B cell (primary cell): ENCODE data around the gene SLC6A12. TPM values are rescaled to one million over a fixed set of nuclear protein-coding genes. Genes with fewer than 3 reads are reported as not detected.

Experiments used
- ATAC-seq: fragments of 200-7000 bp; cut with Tn5 transposase; one replicate; pipeline ENCODE4 v1.10.0; 2021; ENCODE audit warnings: low read depth, mild to moderate bottlenecking, moderate number of reproducible peaks, moderate library complexity
- CTCF ChIA-PET: fragments of 350-600 bp; sonication (Branson Sonifier 250); formaldehyde crosslinking; loops from one replicate; lab custom pipeline; 2021; ENCODE audit warnings: antibody characterized with exemption, inconsistent platforms; lab: Charles Lee
- POLR2A ChIA-PET: fragments of 350-600 bp; sonication (Branson Sonifier 250); formaldehyde crosslinking; loops from one replicate; lab custom pipeline; 2021; ENCODE audit warnings: antibody characterized with exemption; lab: Charles Lee
- DNase-seq: peaks from one replicate; pipeline ENCODE4 v3.0.0; 2013
- H2AFZ ChIP-seq: 2 replicates; pipeline ENCODE4 v1.6.1; 2012; ENCODE audit warnings: mild to moderate bottlenecking, low read depth, low read length; ENCODE audit not compliant: insufficient read depth, poor library complexity, severe bottlenecking
- H3K27ac ChIP-seq, 2 donors: 1 replicate in 1 of 2; 2 replicates in 1 of 2; pipeline ENCODE4 v1.5.1; 2012 to 2013; ENCODE audit warnings: low read length in 2 of 2, mild to moderate bottlenecking in 2 of 2, moderate library complexity in 1 of 2
- H3K27me3 ChIP-seq, 4 experiments: fragments of 200-600 bp in 1 of 4; sonication (generic) in 1 of 4; replicated peaks in 1 of 4; 1 replicate in 2 of 4; 2 replicates in 2 of 4; pipeline versions ENCODE4 v1.6.1 to v1.7.0; 2013 to 2016; ENCODE audit warnings: low read length in 3 of 4, mild to moderate bottlenecking in 2 of 4, mixed read lengths in 1 of 4, moderate library complexity in 1 of 4; ENCODE audit not compliant: insufficient read depth in 4 of 4, control insufficient read depth in 3 of 4; ENCODE audit errors: control extremely low read depth in 1 of 4
- H3K36me3 ChIP-seq, 2 experiments: replicated peaks in 1 of 2; 1 replicate in 1 of 2; 2 replicates in 1 of 2; pipeline versions ENCODE4 v1.6.1 to v1.7.1; 2013; ENCODE audit warnings: low read length in 1 of 2; ENCODE audit not compliant: insufficient read depth in 2 of 2, control insufficient read depth in 1 of 2; ENCODE audit errors: control extremely low read depth in 1 of 2, extremely low read depth in 1 of 2
- H3K4me1 ChIP-seq, 2 donors: fragments of 200-600 bp in 1 of 2; sonication (generic) in 1 of 2; 1 replicate in 1 of 2; 2 replicates in 1 of 2; pipeline versions ENCODE4 v1.5.1 to v1.6.1; 2013 to 2017; ENCODE audit warnings: low read length in 2 of 2; ENCODE audit not compliant: control insufficient read depth in 2 of 2, insufficient read depth in 2 of 2
- H3K4me2 ChIP-seq: replicated peaks from 2 replicates; pipeline ENCODE3; 2012; ENCODE audit warnings: mild to moderate bottlenecking, low read depth, low read length; ENCODE audit not compliant: poor library complexity, severe bottlenecking
- H3K4me3 ChIP-seq, 5 experiments: fragments of 200-600 bp in 1 of 5; sonication (generic) in 1 of 5; 1 replicate in 3 of 5; 2 replicates in 2 of 5; pipeline versions ENCODE4 v1.5.1 to v1.7.0; 2011 to 2016; ENCODE audit warnings: low read length in 4 of 5, mild to moderate bottlenecking in 4 of 5, low read depth in 2 of 5, control low read depth in 1 of 5, moderate library complexity in 1 of 5; ENCODE audit not compliant: insufficient read depth in 1 of 5; ENCODE audit errors: control extremely low read depth in 1 of 5, extremely low read depth in 1 of 5
- H3K79me2 ChIP-seq: fragments of 200-600 bp; sonication (generic); one replicate; pipeline ENCODE4 v1.6.0; 2016; ENCODE audit warnings: low read length; ENCODE audit not compliant: control insufficient read depth, insufficient read depth
- H3K9ac ChIP-seq: fragments of 200-600 bp; sonication (generic); 2 replicates; pipeline ENCODE4 v1.6.1; 2017; ENCODE audit warnings: mild to moderate bottlenecking, low read length, moderate library complexity
- H3K9me3 ChIP-seq, 3 donors: one replicate each; pipeline versions ENCODE4 v1.6.1 to v1.7.1; 2013; ENCODE audit warnings: low read length in 2 of 3; ENCODE audit not compliant: control insufficient read depth in 2 of 3, insufficient read depth in 1 of 3; ENCODE audit errors: control extremely low read depth in 1 of 3
- H4K20me1 ChIP-seq: 2 replicates; pipeline ENCODE4 v1.6.0; 2012; ENCODE audit warnings: mild to moderate bottlenecking, low read length; ENCODE audit not compliant: insufficient read depth, control insufficient read depth, poor library complexity, severe bottlenecking
- H3K27ac Mint-ChIP-seq: one replicate; pipeline ENCODE4 v1.8.0; 2021; ENCODE audit warnings: mixed read lengths
- H3K27me3 Mint-ChIP-seq: one replicate; pipeline ENCODE4 v1.8.0; 2021; ENCODE audit warnings: mixed read lengths
- H3K4me1 Mint-ChIP-seq: one replicate; pipeline ENCODE4 v1.8.0; 2021; ENCODE audit warnings: mixed read lengths
- H3K4me3 Mint-ChIP-seq: one replicate; pipeline ENCODE4 v1.8.0; 2021; ENCODE audit warnings: mixed read lengths
- H3K9me3 Mint-ChIP-seq: one replicate; pipeline ENCODE4 v1.8.0; 2022; ENCODE audit warnings: mixed read lengths; ENCODE audit not compliant: insufficient read depth
- EZH2 ChIP-seq: IDR thresholded peaks from 2 replicates; pipeline ENCODE4 v1.6.1; 2012; ENCODE audit warnings: borderline replicate concordance, low read depth, mild to moderate bottlenecking, moderate library complexity, low read length; ENCODE audit not compliant: insufficient read depth, poor library complexity, severe bottlenecking
- WGBS: methylation state at CpG from one replicate; pipeline ENCODE4 v1.1.5; 2013; ENCODE audit warnings: missing lambda C conversion rate; ENCODE audit not compliant: insufficient coverage; 5-methylcytosine and 5-hydroxymethylcytosine counted together
- intact Hi-C: fragments of 100-400 bp; cut with micrococcal nuclease; formaldehyde crosslinking; loops from one replicate; pipeline ENCODE4 v1.10.0; 2022
- polyA plus RNA-seq: library from polyadenylated mRNA; depleted of rRNA; stranded (reverse); fragments of >200 nt; gene quantifications from 2 replicates; pipeline ENCODE4 v1.2.3, GENCODE V29; 2012
- total RNA-seq, 2 donors: library from RNA; stranded (reverse); fragments of 120-200 nt in 1 of 2; gene quantifications; 1 replicate in 1 of 2; 2 replicates in 1 of 2; pipeline versions ENCODE4 v1.2.3 to v1.2.4, GENCODE V29; 2013 to 2022
- TF ChIP-seq, protein P1 (sequence below): fragments of 200-600 bp; IDR thresholded peaks from one replicate; pipeline ENCODE4 v1.8.0; 2022; ENCODE audit warnings: antibody characterized with exemption, mild to moderate bottlenecking

The SLC6A12 gene
- total and polyA plus RNA-seq, 2 donors (not counting 1 experiment from before 2014, with no cell fraction given): 0.06 TPM; not detected in 1

DNA sequence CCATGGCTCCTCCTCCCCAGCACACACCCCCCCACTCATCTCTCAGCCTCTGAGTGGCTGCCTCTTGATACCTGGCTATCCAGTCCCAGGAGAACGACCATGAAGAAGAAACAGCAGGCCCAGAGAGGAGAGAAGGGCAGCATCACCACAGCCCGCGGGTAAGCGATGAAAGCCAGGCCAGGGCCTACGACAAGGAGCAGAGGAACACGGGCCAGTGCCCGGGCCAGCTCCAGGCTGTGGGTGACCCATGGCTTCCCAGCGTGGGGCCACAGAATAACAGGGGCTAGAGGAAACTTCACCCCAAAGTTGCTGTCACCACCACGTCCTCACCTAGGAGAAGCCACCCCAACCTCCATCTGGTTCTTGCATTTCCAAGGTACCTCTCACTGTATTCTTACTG is 10.4 kb upstream of the SLC6A12 start:
- no peak overlapping the region for H3K4me2 ChIP-seq
- no peak overlapping the region for H2AFZ ChIP-seq
- no peak overlapping the region for H3K4me3 ChIP-seq
- Mint-ChIP-seq H3K27me3 (peaks cover 18% of the 10 kb centered on the region), H3K4me3 (no peak overlapping the region), H3K27ac (no peak overlapping the region), H3K9me3 (no peaks in the 10 kb centered on the region), H3K4me1 (no peaks in the 10 kb centered on the region)
- no peaks in the 10 kb centered on the region for H3K36me3 ChIP-seq
- no peaks in the 10 kb centered on the region for H3K4me1 ChIP-seq
- H4K20me1 ChIP-seq: no peaks in the 10 kb centered on the region
- 87% methylated on average over 9 of the region's 9 CpGs for WGBS
- no peaks in the 10 kb centered on the region for H3K79me2 ChIP-seq
- CTCF ChIA-PET: no interaction called here
- no peaks in the 10 kb centered on the region for H3K27me3 ChIP-seq
- intact Hi-C loops: no loop called here
- TF ChIP-seq, protein P1, sequence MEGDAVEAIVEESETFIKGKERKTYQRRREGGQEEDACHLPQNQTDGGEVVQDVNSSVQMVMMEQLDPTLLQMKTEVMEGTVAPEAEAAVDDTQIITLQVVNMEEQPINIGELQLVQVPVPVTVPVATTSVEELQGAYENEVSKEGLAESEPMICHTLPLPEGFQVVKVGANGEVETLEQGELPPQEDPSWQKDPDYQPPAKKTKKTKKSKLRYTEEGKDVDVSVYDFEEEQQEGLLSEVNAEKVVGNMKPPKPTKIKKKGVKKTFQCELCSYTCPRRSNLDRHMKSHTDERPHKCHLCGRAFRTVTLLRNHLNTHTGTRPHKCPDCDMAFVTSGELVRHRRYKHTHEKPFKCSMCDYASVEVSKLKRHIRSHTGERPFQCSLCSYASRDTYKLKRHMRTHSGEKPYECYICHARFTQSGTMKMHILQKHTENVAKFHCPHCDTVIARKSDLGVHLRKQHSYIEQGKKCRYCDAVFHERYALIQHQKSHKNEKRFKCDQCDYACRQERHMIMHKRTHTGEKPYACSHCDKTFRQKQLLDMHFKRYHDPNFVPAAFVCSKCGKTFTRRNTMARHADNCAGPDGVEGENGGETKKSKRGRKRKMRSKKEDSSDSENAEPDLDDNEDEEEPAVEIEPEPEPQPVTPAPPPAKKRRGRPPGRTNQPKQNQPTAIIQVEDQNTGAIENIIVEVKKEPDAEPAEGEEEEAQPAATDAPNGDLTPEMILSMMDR: no peak
- no peak for TF ChIP-seq EZH2
- no peak overlapping the region for H3K27ac ChIP-seq
- H3K9me3 ChIP-seq: no peaks in the 10 kb centered on the region
- POLR2A ChIA-PET: no interaction called here
- ATAC-seq (no peak), DNase-seq (no peak)
- no peak overlapping the region for H3K9ac ChIP-seq

DNA sequence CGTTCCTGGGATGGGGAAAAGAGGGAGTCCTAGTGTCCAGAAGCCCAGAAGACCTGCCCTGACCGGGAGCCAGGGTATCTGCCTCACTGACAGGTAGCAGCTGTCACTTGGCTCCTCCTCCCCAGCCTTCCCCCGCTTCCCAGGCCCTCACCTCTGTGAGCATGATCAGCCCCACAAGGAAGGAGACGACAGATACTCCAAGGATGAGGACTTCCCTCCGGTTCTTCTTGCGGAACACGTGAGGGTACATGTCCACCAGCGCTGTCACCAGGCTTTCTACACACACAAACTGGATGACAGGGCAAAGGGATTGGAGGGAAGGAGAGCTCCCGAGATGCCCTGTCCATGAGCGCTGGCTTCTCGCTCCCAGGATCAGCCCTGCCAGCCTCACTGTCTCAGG is 9.9 kb upstream of the SLC6A12 start:
- intact Hi-C loops: no loop called here
- Histone ChIP-seq H3K79me2 (no peaks in the 10 kb centered on the region), H3K27ac (no peak overlapping the region), H3K4me1 (no peaks in the 10 kb centered on the region), H3K4me2 (no peak overlapping the region), H3K9me3 (no peaks in the 10 kb centered on the region), H3K9ac (no peak overlapping the region), H3K27me3 (no peaks in the 10 kb centered on the region), H3K36me3 (no peaks in the 10 kb centered on the region), H3K4me3 (no peak overlapping the region), H4K20me1 (no peaks in the 10 kb centered on the region), H2AFZ (no peak overlapping the region)
- Mint-ChIP-seq H3K27me3 (peaks cover 15% of the 10 kb centered on the region), H3K4me1 (no peaks in the 10 kb centered on the region), H3K9me3 (no peaks in the 10 kb centered on the region), H3K27ac (no peak overlapping the region), H3K4me3 (no peak overlapping the region)
- no peak for TF ChIP-seq EZH2
- TF ChIP-seq, protein P1: no peak
- WGBS: 79% methylated on average over 6 of the region's 11 CpGs
- POLR2A ChIA-PET: no interaction called here
- DNase-seq (no peak), ATAC-seq (no peak)
- CTCF ChIA-PET: no interaction called here
